Activated CD4-positive, alpha-beta T cell treated with anti-CD3 and anti-CD28 coated beads, Interleukin-2, Interleukin-6, amounts not matched to agents 100 ng/mL and 50 ng/mL, durations not matched to agents 16 hours and 8 hours (primary cell): ENCODE data around the gene TP53TG3E.
"Not testable (repeated sequence)": the region's sequence is repeated elsewhere in the genome, so short reads cannot be mapped to it uniquely, and the experiment has no call there.

Source experiments
- DNase-seq: peaks from one replicate; pipeline ENCODE4 v3.0.0-alpha.2; 2020

TP53TG3E gene, protein sequence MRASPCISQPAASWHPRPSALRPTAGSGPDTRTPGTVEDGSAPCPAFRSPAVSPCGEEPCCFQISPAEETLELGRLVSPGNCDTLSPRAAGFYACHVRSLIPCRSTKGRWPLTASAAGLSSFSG

DNA sequence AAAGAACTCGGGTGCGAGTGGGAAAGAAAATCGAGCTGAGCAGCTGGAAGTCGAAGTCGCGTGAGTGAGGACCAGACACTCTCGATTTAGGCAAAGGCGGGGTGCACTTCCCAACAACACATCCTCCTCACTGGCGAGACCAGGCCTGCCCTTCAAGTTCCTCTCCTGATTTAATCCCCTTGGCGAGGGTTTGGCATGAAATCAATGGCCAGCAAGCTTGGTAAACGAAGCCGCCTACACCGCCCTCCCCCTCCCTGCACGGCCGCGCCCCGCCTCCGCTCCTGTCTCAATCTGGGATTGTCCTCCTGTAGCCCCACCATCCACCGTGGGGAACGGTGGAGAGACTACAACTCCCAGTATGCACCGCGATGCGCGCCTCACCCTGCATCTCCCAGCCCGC lies at the start of gene TP53TG3E:
TP53TG3E (plus strand) TSS at position 301 of the 400 bp plus-strand sequence; CDS start at position 369, 68 bp downstream.
- not testable (repeated sequence) for DNase-seq

DNA sequence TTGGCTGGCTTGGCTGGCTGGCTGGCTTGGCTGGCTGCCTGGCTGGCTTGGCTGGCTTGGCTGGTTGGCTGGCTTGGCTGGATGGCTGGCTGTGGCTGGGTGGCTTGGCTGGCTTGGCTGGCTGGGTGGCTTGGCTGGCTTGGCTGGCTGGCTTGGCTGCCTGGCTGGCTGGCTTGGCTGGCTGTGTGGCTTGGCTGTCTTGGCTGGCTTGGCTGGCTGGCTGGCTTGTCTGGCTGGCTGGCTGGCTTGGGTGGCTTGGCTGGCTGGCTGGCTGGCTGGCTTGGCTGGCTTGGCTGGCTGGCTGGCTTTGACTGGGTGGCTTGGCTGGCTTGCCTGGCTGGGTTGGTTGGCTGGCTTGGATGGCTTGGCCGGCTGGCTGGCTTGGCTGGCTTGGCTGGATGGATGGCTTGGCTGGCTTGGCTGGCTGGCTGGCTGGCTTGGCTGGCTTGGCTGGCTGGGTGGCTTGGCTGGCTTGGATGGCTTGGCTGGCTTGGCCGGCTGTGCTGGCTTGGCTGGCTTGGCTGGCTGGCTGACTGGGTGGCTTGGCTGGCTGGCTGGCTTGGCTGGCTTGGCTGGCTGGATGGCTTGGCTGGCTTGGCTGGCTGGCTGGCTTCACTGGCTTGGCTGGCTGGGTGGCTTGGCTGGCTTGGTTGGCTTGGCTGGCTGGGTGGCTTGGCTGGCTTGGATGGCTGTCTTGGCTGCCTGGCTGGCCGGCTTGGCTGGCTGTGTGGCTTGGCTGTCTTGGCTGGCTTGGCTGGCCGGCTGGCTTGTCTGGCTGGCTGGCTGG lies 32.3 kb downstream of the TP53TG3E start:
- DNase-seq = peak; percentile 45

DNA sequence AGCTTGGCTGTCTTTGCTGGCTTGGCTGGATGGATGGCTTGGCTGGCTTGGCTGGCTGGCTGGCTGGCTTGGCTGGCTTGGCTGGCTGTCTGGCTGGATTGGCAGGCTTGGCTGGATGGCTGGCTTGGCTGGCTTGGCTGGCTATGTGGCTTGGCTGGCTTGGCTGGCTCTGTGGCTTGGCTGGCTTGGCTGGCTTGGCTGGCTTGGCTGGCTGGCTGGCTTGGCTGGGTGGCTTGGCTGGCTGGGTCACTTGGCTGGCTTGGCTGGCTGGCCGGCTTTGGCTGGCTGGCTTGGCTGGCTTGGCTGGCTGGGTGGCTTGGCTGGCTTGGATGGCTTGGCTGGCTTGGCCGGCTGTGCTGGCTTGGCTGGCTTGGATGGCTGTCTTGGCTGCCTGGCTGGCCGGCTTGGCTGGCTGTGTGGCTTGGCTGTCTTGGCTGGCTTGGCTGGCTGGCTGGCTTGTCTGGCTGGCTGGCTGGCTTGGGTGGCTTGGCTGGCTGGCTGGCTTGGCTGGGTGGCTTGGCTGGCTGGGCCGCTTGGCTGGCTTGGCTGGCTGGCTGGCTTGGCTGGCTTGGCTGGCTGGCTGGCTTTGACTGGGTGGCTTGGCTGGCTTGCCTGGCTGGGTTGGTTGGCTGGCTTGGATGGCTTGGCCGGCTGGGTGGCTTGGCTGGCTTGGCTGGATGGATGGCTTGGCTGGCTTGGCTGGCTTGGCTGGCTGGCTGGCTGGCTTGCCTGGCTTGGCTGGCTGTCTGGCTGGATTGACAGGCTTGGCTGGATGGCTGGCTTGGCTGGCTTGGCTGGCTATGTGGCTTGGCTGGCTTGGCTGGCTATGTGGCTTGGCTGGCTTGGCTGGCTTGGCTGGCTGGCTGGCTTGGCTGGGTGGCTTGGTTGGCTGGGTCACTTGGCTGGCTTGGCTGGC lies 33.8 kb downstream of the TP53TG3E start:
- peak; percentile 37 for DNase-seq

DNA sequence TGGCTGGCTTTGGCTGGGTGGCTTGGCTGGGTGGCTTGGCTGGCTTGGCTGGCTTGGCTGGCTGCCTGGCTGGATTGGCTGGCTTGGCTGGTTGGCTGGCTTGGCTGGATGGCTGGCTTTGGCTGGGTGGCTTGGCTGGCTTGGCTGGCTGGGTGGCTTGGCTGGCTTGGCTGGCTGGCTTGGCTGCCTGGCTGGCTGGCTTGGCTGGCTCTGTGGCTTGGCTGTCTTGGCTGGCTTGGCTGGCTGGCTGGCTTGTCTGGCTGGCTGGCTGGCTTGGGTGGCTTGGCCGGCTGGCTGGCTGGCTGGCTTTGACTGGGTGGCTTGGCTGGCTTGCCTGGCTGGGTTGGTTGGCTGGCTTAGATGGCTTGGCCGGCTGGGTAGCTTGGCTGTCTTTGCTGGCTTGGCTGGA lies 34.4 kb downstream of the TP53TG3E start:
- DNase-seq = peak; percentile 17

DNA sequence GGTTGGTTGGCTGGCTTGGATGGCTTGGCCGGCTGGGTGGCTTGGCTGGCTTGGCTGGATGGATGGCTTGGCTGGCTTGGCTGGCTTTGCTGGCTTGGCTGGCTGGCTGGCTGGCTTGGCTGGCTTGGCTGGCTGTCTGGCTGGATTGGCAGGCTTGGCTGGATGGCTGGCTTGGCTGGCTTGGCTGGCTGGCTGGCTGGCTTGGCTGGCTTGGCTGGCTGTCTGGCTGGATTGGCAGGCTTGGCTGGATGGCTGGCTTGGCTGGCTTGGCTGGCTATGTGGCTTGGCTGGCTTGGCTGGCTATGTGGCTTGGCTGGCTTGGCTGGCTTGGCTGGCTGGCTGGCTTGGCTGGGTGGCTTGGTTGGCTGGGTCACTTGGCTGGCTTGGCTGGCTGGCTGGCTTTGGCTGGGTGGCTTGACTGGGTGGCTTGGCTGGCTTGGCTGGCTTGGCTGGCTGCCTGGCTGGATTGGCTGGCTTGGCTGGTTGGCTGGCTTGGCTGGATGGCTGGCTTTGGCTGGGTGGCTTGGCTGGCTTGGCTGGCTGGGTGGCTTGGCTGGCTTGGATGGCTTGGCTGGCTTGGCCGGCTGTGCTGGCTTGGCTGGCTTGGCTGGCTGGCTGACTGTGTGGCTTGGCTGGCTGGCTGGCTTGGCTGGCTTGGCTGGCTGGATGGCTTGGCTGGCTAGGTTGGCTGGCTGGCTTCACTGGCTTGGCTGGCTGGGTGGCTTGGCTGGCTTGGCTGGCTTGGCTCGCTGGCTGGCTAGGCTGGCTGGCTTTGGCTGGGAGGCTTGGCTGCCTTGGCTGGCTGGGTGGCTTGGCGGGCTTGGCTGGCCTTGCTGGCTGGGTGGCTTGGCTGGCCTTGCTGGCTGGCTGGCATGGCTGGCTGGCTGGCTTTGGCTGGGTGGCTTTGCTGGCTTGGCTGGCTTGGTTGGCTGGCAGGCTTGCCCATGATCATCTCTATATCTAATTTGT lies 35.3 kb downstream of the TP53TG3E start:
- DNase-seq = peak; percentile 35
